ENCODE results near the gene NF2. TPM values are rescaled to one million over a fixed set of nuclear protein-coding genes. Genes with fewer than 3 reads are reported as not detected.

The NF2 gene
- total and polyA plus RNA-seq, 10 of the 15 experiments (the other 5 are each of a cell fraction or from before 2014, with no cell fraction given): 2.2 to 49.8 (median 22.5) TPM

GRCh38 chr22:29741926-29742325 is 138.5 kb downstream of the NF2 start (continued):
- TF ChIP-seq BCLAF1 (IDR thresholded peaks at IDR 0.05) (no peak), ESRRA (IDR thresholded peaks at IDR 0.05; ENCODE audit: low read length) (no peak), ZNF622 (IDR thresholded peaks at IDR 0.05) (no peak), GABPA (IDR thresholded peaks at IDR 0.05; ENCODE audit: low read depth) (no peak), CEBPB (IDR thresholded peaks at IDR 0.05; ENCODE audit: borderline replicate concordance in 1 of 2, low read depth in 2 of 2, low read length in 2 of 2) (no peak), ZNF687 (IDR thresholded peaks at IDR 0.05) (no peak), SMARCA5 (IDR thresholded peaks at IDR 0.05) (no peak), CBFB (IDR thresholded peaks at IDR 0.05; ENCODE audit: low read depth) (no peak), ZNF217 (IDR thresholded peaks at IDR 0.05) (no peak), KDM1A (IDR thresholded peaks at IDR 0.05; ENCODE audit: borderline replicate concordance) (no peak), BACH1 (IDR thresholded peaks at IDR 0.05; ENCODE audit: borderline replicate concordance) (no peak), MEF2A (IDR thresholded peaks at IDR 0.05; ENCODE audit: insufficient read depth, low read depth, low read length) (no peak)

All from GM12878 (cell line).